ENCODE data around the gene CFAP77.

DNA sequence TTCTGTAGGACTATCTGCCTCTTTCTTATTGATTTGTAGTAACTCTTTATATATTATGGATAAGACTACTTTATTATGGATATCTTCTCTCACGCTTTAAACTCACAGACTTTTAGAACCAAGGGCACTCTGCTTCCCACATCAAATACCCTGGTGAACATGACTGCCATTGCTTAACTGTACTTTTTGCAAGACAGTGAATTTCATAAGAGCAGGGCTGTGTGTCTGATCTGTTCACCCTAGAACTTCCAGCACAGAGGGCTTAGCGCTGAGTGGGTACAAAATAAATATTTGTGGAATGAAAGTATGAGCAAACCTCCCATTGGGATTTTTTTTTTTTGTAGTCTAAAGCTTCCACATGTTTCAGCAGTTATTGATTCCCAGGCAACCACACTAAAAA, 84.8 kb downstream of the CFAP77 start:
- TF ChIP-seq, protein P1, sequence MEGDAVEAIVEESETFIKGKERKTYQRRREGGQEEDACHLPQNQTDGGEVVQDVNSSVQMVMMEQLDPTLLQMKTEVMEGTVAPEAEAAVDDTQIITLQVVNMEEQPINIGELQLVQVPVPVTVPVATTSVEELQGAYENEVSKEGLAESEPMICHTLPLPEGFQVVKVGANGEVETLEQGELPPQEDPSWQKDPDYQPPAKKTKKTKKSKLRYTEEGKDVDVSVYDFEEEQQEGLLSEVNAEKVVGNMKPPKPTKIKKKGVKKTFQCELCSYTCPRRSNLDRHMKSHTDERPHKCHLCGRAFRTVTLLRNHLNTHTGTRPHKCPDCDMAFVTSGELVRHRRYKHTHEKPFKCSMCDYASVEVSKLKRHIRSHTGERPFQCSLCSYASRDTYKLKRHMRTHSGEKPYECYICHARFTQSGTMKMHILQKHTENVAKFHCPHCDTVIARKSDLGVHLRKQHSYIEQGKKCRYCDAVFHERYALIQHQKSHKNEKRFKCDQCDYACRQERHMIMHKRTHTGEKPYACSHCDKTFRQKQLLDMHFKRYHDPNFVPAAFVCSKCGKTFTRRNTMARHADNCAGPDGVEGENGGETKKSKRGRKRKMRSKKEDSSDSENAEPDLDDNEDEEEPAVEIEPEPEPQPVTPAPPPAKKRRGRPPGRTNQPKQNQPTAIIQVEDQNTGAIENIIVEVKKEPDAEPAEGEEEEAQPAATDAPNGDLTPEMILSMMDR (IDR thresholded peaks at IDR 0.05) = no peak
- TF ChIP-seq POLR2A (IDR thresholded peaks at IDR 0.05; ENCODE audit: low read depth) = no peak
